ENCODE measurements around the gene NANOS3. TPM values are rescaled to one million over a fixed set of nuclear protein-coding genes. Genes with fewer than 3 reads are reported as not detected.

The NANOS3 gene
- total RNA-seq, 4 donors from 2014 or later = not detected

DNA sequence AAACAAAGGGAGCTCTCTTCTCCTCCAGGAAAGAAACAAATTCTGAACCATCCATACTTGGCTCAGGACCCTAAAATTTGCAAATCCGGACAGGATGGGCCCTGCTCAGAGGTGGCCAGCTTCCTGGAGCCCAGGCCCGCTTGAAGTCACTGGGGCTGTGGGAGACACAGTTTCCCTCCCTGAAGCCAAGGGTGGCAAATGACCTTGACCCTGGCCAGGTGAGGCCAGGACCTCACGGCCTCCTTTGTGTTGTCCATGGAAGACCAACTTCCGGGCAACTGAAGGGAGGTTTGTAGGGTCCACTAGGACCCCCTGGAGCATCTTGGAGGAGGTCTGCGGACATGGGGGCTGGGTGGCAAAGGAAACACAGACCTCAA, 5.5 kb downstream of the NANOS3 start:
- Histone ChIP-seq H3K4me1 (peaks cover 16 to 60% (median 42%) of the 10 kb centered on the region in 4 donors), H3K27me3 (no peaks in the 10 kb centered on the region), H3K4me3 (no peak overlapping the region), H3K9me3 (no peaks in the 10 kb centered on the region), H3K27ac (peak overlapping the region; percentile 72 to 85 (median 84)), H3K36me3 (no peaks in the 10 kb centered on the region)
- in situ Hi-C loops (cut with MboI; ENCODE audit: low pct_ligation_motif_present in 1 of 4, low pct_unique_long_range_greater_than_20kb in 1 of 4, low sequenced_read_pairs in 3 of 4) (loop anchor here in 2 of 4 donors (10.0 to 25.0 kb wide), 2 partner anchors 172 to 180 kb away; partner anchors contain the start of genes MISP3 (in 1 of the 2) and PALM3 (in 1 of the 2)), intact Hi-C loops (cut with DNase I; ENCODE audit: low total_unique reads) (no loop called here)
- 66 to 74% methylated on average over 2 to 5 of the region's 5 CpGs for WGBS, 2 donors (ENCODE audit: low coverage in 1 of 2)
- DNase-seq = no peak
- TF ChIP-seq POLR2AphosphoS5 (IDR thresholded peaks at IDR 0.05) = no peak
- no peak for TF ChIP-seq EP300 (IDR thresholded peaks at IDR 0.05; ENCODE audit: low read depth)
- TF ChIP-seq, protein P1, sequence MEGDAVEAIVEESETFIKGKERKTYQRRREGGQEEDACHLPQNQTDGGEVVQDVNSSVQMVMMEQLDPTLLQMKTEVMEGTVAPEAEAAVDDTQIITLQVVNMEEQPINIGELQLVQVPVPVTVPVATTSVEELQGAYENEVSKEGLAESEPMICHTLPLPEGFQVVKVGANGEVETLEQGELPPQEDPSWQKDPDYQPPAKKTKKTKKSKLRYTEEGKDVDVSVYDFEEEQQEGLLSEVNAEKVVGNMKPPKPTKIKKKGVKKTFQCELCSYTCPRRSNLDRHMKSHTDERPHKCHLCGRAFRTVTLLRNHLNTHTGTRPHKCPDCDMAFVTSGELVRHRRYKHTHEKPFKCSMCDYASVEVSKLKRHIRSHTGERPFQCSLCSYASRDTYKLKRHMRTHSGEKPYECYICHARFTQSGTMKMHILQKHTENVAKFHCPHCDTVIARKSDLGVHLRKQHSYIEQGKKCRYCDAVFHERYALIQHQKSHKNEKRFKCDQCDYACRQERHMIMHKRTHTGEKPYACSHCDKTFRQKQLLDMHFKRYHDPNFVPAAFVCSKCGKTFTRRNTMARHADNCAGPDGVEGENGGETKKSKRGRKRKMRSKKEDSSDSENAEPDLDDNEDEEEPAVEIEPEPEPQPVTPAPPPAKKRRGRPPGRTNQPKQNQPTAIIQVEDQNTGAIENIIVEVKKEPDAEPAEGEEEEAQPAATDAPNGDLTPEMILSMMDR (IDR thresholded peaks at IDR 0.05) = no peak
- TF ChIP-seq POLR2A (IDR thresholded peaks at IDR 0.05) = no peak

DNA sequence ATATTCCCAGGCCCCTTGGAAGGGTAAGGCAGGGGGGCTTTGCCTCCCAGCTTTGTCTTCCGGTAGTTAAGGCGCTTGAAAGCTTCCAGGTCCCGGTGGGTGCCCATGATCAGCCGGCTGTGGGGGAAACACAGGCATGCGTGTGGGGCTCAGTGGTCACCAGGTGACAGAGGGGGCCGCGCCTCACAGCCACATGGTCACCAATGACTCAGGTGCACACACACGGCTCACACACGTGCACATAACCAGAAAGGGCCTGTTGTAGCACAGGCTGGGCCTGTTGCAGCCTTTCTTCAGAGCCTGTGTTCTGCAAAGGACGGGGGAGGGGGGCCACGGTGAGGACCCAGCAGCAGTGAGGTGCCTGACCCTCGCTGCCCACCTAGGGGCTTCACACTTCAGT, 5.9 kb downstream of the NANOS3 start:
- no peak for DNase-seq
- no peak for TF ChIP-seq EP300 (IDR thresholded peaks at IDR 0.05; ENCODE audit: low read depth)
- no peaks in the 10 kb centered on the region for H3K36me3 ChIP-seq
- intact Hi-C loops (cut with DNase I; ENCODE audit: low total_unique reads) = no loop called here
- H3K27ac ChIP-seq = peak overlapping the region; percentile 72 to 85 (median 84)
- H3K4me3 ChIP-seq = no peak overlapping the region
- H3K4me1 ChIP-seq = peaks cover 20 to 64% (median 45%) of the 10 kb centered on the region in 4 donors
- H3K9me3 ChIP-seq = no peaks in the 10 kb centered on the region
- in situ Hi-C loops (cut with MboI; ENCODE audit: low pct_ligation_motif_present in 1 of 4, low pct_unique_long_range_greater_than_20kb in 1 of 4, low sequenced_read_pairs in 3 of 4) = loop anchor here in 2 of 4 donors (10.0 to 25.0 kb wide), 2 partner anchors 172 to 179 kb away; partner anchors contain the start of genes MISP3 (in 1 of the 2) and PALM3 (in 1 of the 2)
- no peaks in the 10 kb centered on the region for H3K27me3 ChIP-seq
- WGBS, 2 donors (ENCODE audit: low coverage in 1 of 2) = 85% methylated on average over 12 of the region's 12 CpGs; no CpG with 5 or more reads in 1 of the 2 donors

DNA sequence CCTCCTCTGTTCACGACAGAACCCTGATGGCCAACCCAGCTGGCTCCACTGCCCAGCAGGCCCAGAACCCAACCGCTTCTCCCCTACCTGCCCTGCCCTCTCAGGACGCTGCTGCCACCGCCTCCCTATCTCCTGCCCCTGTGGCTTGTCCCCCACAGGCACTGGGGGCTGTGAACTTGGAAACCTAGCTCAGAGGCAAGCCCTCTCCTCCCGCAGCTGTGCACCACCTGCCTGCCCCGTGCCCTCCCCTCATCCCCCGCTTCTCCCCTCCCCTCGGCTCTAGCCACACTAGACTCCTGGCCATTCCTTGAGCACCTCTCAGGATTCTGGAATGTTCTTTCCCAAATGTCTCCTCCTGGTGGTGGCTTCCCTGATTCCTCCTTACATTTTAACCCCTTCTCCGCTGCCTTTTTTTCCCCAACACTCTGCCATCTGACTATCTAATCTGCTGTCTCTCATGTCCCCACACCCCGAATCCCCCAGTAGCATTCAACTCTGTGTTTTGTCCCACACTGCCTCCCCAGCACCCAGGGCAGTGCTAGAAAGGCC, 6.7 kb downstream of the NANOS3 start:
- H3K36me3 ChIP-seq = no peaks in the 10 kb centered on the region
- 64 to 89% methylated on average over 3 to 10 of the region's 10 CpGs for WGBS, 2 donors (ENCODE audit: low coverage in 1 of 2)
- intact Hi-C loops (cut with DNase I; ENCODE audit: low total_unique reads) = no loop called here
- no peak overlapping the region for H3K4me3 ChIP-seq
- DNase-seq = no peak
- H3K27me3 ChIP-seq = no peaks in the 10 kb centered on the region
- TF ChIP-seq, protein P1 (IDR thresholded peaks at IDR 0.05) = peak in 1 of 5 experiments; percentile 25
- no peak for TF ChIP-seq POLR2A (IDR thresholded peaks at IDR 0.05)
- H3K27ac ChIP-seq = no peak overlapping the region
- in situ Hi-C loops (cut with MboI; ENCODE audit: low pct_ligation_motif_present in 1 of 4, low pct_unique_long_range_greater_than_20kb in 1 of 4, low sequenced_read_pairs in 3 of 4) = loop anchor here in 2 of 4 donors (10.0 to 25.0 kb wide), 2 partner anchors 171 to 179 kb away; partner anchors contain the start of genes MISP3 (in 1 of the 2) and PALM3 (in 1 of the 2)
- no peaks in the 10 kb centered on the region for H3K9me3 ChIP-seq
- H3K4me1 ChIP-seq = peaks cover 22 to 69% (median 51%) of the 10 kb centered on the region in 4 donors

DNA sequence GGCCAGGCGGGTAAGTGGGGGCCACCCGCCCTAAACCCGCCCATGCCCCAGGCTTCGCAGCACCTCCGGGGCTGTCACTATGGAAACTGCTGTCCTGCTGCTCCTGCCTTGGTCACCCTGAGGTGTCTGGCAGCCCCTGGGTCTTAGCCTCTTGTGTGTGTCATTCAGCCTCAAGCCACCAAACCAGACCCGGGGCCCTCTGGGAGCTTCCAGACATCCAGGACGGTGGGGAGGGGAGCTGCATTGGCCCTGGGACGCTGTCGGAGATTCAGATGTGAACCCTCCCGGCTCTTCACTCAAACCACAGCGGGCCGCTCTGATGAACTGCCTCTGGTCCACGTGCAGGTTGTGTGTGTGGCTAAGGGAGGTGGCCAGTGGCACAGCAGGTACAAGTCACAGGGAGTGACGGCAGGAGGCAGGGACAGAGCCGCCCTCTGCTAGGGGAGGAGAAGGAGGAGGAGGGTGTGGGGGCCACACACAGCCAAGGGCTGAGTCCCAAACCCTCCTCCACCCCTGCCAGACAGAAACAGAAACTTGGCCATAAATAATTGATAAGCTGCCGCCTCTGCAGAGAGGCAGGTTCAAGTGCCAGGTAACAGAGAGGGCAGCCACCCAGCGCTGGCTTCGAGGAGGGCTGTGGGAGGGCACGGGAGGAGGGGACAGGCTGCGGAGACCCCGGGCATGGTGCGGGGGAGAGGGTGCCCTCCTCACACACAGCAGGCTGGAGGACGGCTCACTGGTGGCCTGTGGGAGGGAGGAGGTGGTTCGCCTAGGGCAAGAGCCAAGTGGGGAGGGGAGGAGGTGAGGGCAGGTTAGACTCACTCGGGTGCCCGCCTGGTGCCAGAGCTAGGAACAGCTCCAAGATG, 8.0 kb downstream of the NANOS3 start:
- H3K9me3 ChIP-seq = no peaks in the 10 kb centered on the region
- no peak overlapping the region for H3K4me3 ChIP-seq
- DNase-seq = peak; percentile 81
- no peaks in the 10 kb centered on the region for H3K36me3 ChIP-seq
- 42% methylated on average over 26 of the region's 26 CpGs; no CpG with 5 or more reads in 1 of the 2 donors for WGBS, 2 donors (ENCODE audit: low coverage in 1 of 2)
- H3K27ac ChIP-seq = peak overlapping the region; percentile 67 to 80 (median 74)
- in situ Hi-C loops (cut with MboI; ENCODE audit: low pct_ligation_motif_present in 1 of 4, low pct_unique_long_range_greater_than_20kb in 1 of 4, low sequenced_read_pairs in 3 of 4) (loop anchor here in 2 of 4 donors (10.0 to 25.0 kb wide), 2 partner anchors 170 to 177 kb away; partner anchors contain the start of genes MISP3 (in 1 of the 2) and PALM3 (in 1 of the 2)), intact Hi-C loops (cut with DNase I; ENCODE audit: low total_unique reads) (no loop called here)
- no peaks in the 10 kb centered on the region for H3K27me3 ChIP-seq
- TF ChIP-seq, protein P1 (IDR thresholded peaks at IDR 0.05) = no peak
- TF ChIP-seq EP300 (IDR thresholded peaks at IDR 0.05; ENCODE audit: low read depth) = no peak
- peak; percentile 59 to 73 (median 66) for TF ChIP-seq POLR2AphosphoS5 (IDR thresholded peaks at IDR 0.05)
- TF ChIP-seq POLR2A (IDR thresholded peaks at IDR 0.05) = peak; percentile 68
- H3K4me1 ChIP-seq = peaks cover 22 to 67% (median 46%) of the 10 kb centered on the region in 4 donors

Data from transverse colon (tissue), 4 donors.